HG02884 (cell line): Measurements from ENCODE around the gene CRISP2.
"Not testable (repeated sequence)": the region's sequence is repeated elsewhere in the genome, so short reads cannot be mapped to it uniquely, and the experiment has no call there.

Experiments
- ATAC-seq: cut with Tn5 transposase; IDR thresholded peaks from one replicate; pipeline ENCODE4 v1.9.1; 2021; ENCODE audit warnings: mild to moderate bottlenecking, moderate library complexity; ENCODE audit not compliant: unreplicated experiment

CRISP2 gene

GRCh38 chr6:49713346-49713745 is at the start of gene CRISP2:
Gene CRISP2, minus strand, starts transcription at chr6:49713543. Its CDS starts 4,347 bp downstream, at chr6:49709196.
- no peak for ATAC-seq

GRCh38 chr6:49744259-49744658 is 30.9 kb upstream of the CRISP2 start, which contains the start of gene CRISP3:
Gene CRISP3, minus strand, starts transcription at chr6:49744388. Its CDS starts 21 bp downstream, at chr6:49744367.
- no peak for ATAC-seq

GRCh38 chr6:49743429-49743828 is 30.1 kb upstream of the CRISP2 start:
- no peak for ATAC-seq

- no peak for ATAC-seq
Measured at GRCh38 chr6:49739423-49739822, 26.1 kb upstream of the CRISP2 start.

- no peak for ATAC-seq
Measured at GRCh38 chr6:49736017-49736508, 22.7 kb upstream of the CRISP2 start.

GRCh38 chr6:49733680-49734079 is 20.3 kb upstream of the CRISP2 start:
- no peak for ATAC-seq

GRCh38 chr6:49732781-49733180 is 19.4 kb upstream of the CRISP2 start:
- ATAC-seq, result no peak

GRCh38 chr6:49730251-49730650 is 16.9 kb upstream of the CRISP2 start:
- ATAC-seq, result no peak

- ATAC-seq, result not testable (repeated sequence)
Measured at GRCh38 chr6:49723917-49724316, 10.6 kb upstream of the CRISP2 start.

- no peak for ATAC-seq
Measured at GRCh38 chr6:49721297-49721696, 8.0 kb upstream of the CRISP2 start.

- ATAC-seq, result no peak
Measured at GRCh38 chr6:49720372-49720771, 7.0 kb upstream of the CRISP2 start.

GRCh38 chr6:49698478-49698877 is 14.9 kb downstream of the CRISP2 start:
- no peak for ATAC-seq

- ATAC-seq, result no peak
Measured at GRCh38 chr6:49693512-49693911, 19.8 kb downstream of the CRISP2 start.

GRCh38 chr6:49692534-49692933 is 20.8 kb downstream of the CRISP2 start:
- no peak for ATAC-seq

GRCh38 chr6:49676671-49677281 is 36.6 kb downstream of the CRISP2 start:
- ATAC-seq, result no peak

GRCh38 chr6:49675816-49676215 is 37.5 kb downstream of the CRISP2 start:
- no peak for ATAC-seq

- ATAC-seq, result no peak
Measured at GRCh38 chr6:49668083-49668511, 45.2 kb downstream of the CRISP2 start.

GRCh38 chr6:49666930-49667757 is 46.2 kb downstream of the CRISP2 start:
- no peak for ATAC-seq

GRCh38 chr6:49666480-49666879 is 46.9 kb downstream of the CRISP2 start:
- ATAC-seq, result no peak

- no peak for ATAC-seq
Measured at GRCh38 chr6:49664817-49665216, 48.5 kb downstream of the CRISP2 start.

GRCh38 chr6:49664054-49664453 is 49.3 kb downstream of the CRISP2 start:
- ATAC-seq, result not testable (repeated sequence)

- ATAC-seq, result no peak
Measured at GRCh38 chr6:49662892-49663261, 50.5 kb downstream of the CRISP2 start.
